ENCODE measurements around the gene UCMA.

The UCMA gene

GRCh38 chr10:13191362-13191761 is 42.8 kb downstream of the UCMA start:
- no peaks in the 10 kb centered on the region for H3K4me1 ChIP-seq (ENCODE audit: control insufficient read depth in 1 of 2, insufficient read depth in 2 of 2, low read length in 2 of 2)
- no peak overlapping the region for H3K27ac ChIP-seq (ENCODE audit: low read depth, low read length)
- peaks cover 0 to 2% of the 10 kb centered on the region in 2 donors for H3K36me3 ChIP-seq (ENCODE audit: control insufficient read depth in 1 of 2, insufficient read depth in 2 of 2, low read length in 2 of 2)
- H3K9ac ChIP-seq (ENCODE audit: low read depth in 1 of 2, low read length in 2 of 2), result no peak overlapping the region
- no peaks in the 10 kb centered on the region for H3K9me3 ChIP-seq (ENCODE audit: control insufficient read depth in 1 of 2, low read length in 2 of 2)
- no peak overlapping the region for H3K4me3 ChIP-seq (ENCODE audit: low read depth in 1 of 2, low read length in 2 of 2)
- no peaks in the 10 kb centered on the region for H3K27me3 ChIP-seq (ENCODE audit: control insufficient read depth in 1 of 2, insufficient read depth in 2 of 2, low read length in 2 of 2)

GRCh38 chr10:13190816-13191215 is 43.4 kb downstream of the UCMA start:
- no peaks in the 10 kb centered on the region for H3K9me3 ChIP-seq (ENCODE audit: control insufficient read depth in 1 of 2, low read length in 2 of 2)
- H3K27ac ChIP-seq (ENCODE audit: low read depth, low read length), result no peak overlapping the region
- H3K36me3 ChIP-seq (ENCODE audit: control insufficient read depth in 1 of 2, insufficient read depth in 2 of 2, low read length in 2 of 2), result peaks cover 0 to 2% of the 10 kb centered on the region in 2 donors
- no peak overlapping the region for H3K4me3 ChIP-seq (ENCODE audit: low read depth in 1 of 2, low read length in 2 of 2)
- H3K4me1 ChIP-seq (ENCODE audit: control insufficient read depth in 1 of 2, insufficient read depth in 2 of 2, low read length in 2 of 2), result no peaks in the 10 kb centered on the region
- H3K9ac ChIP-seq (ENCODE audit: low read depth in 1 of 2, low read length in 2 of 2), result no peak overlapping the region
- H3K27me3 ChIP-seq (ENCODE audit: control insufficient read depth in 1 of 2, insufficient read depth in 2 of 2, low read length in 2 of 2), result no peaks in the 10 kb centered on the region

GRCh38 chr10:13189961-13190360 is 44.2 kb downstream of the UCMA start:
- Histone ChIP-seq H3K9ac (ENCODE audit: low read depth in 1 of 2, low read length in 2 of 2) (no peak overlapping the region), H3K9me3 (ENCODE audit: control insufficient read depth in 1 of 2, low read length in 2 of 2) (no peaks in the 10 kb centered on the region), H3K27me3 (ENCODE audit: control insufficient read depth in 1 of 2, insufficient read depth in 2 of 2, low read length in 2 of 2) (no peaks in the 10 kb centered on the region), H3K27ac (ENCODE audit: low read depth, low read length) (no peak overlapping the region), H3K36me3 (ENCODE audit: control insufficient read depth in 1 of 2, insufficient read depth in 2 of 2, low read length in 2 of 2) (peaks cover 0 to 3% of the 10 kb centered on the region in 2 donors), H3K4me1 (ENCODE audit: control insufficient read depth in 1 of 2, insufficient read depth in 2 of 2, low read length in 2 of 2) (no peaks in the 10 kb centered on the region), H3K4me3 (ENCODE audit: low read depth in 1 of 2, low read length in 2 of 2) (no peak overlapping the region)

- Histone ChIP-seq H3K9ac (ENCODE audit: low read depth in 1 of 2, low read length in 2 of 2) (no peak overlapping the region), H3K27me3 (ENCODE audit: control insufficient read depth in 1 of 2, insufficient read depth in 2 of 2, low read length in 2 of 2) (no peaks in the 10 kb centered on the region), H3K4me3 (ENCODE audit: low read depth in 1 of 2, low read length in 2 of 2) (no peak overlapping the region), H3K9me3 (ENCODE audit: control insufficient read depth in 1 of 2, low read length in 2 of 2) (no peaks in the 10 kb centered on the region), H3K4me1 (ENCODE audit: control insufficient read depth in 1 of 2, insufficient read depth in 2 of 2, low read length in 2 of 2) (no peaks in the 10 kb centered on the region), H3K27ac (ENCODE audit: low read depth, low read length) (no peak overlapping the region), H3K36me3 (ENCODE audit: control insufficient read depth in 1 of 2, insufficient read depth in 2 of 2, low read length in 2 of 2) (peaks cover 0 to 6% of the 10 kb centered on the region in 2 donors)
Measured at GRCh38 chr10:13188593-13188992, 45.6 kb downstream of the UCMA start.

- Histone ChIP-seq H3K9me3 (ENCODE audit: control insufficient read depth in 1 of 2, low read length in 2 of 2) (no peaks in the 10 kb centered on the region), H3K4me3 (ENCODE audit: low read depth in 1 of 2, low read length in 2 of 2) (no peak overlapping the region), H3K27me3 (ENCODE audit: control insufficient read depth in 1 of 2, insufficient read depth in 2 of 2, low read length in 2 of 2) (no peaks in the 10 kb centered on the region), H3K36me3 (ENCODE audit: control insufficient read depth in 1 of 2, insufficient read depth in 2 of 2, low read length in 2 of 2) (peaks cover 0 to 6% of the 10 kb centered on the region in 2 donors), H3K9ac (ENCODE audit: low read depth in 1 of 2, low read length in 2 of 2) (no peak overlapping the region), H3K27ac (ENCODE audit: low read depth, low read length) (no peak overlapping the region), H3K4me1 (ENCODE audit: control insufficient read depth in 1 of 2, insufficient read depth in 2 of 2, low read length in 2 of 2) (no peaks in the 10 kb centered on the region)
Measured at GRCh38 chr10:13187135-13187534, 47.0 kb downstream of the UCMA start.

GRCh38 chr10:13184730-13185514 is 49.3 kb downstream of the UCMA start:
- H3K4me3 ChIP-seq (ENCODE audit: low read depth in 1 of 2, low read length in 2 of 2), result no peak overlapping the region
- H3K9me3 ChIP-seq (ENCODE audit: control insufficient read depth in 1 of 2, low read length in 2 of 2), result no peaks in the 10 kb centered on the region
- H3K4me1 ChIP-seq (ENCODE audit: control insufficient read depth in 1 of 2, insufficient read depth in 2 of 2, low read length in 2 of 2), result no peaks in the 10 kb centered on the region
- no peak overlapping the region for H3K27ac ChIP-seq (ENCODE audit: low read depth, low read length)
- H3K27me3 ChIP-seq (ENCODE audit: control insufficient read depth in 1 of 2, insufficient read depth in 2 of 2, low read length in 2 of 2), result no peaks in the 10 kb centered on the region
- H3K9ac ChIP-seq (ENCODE audit: low read depth in 1 of 2, low read length in 2 of 2), result no peak overlapping the region
- peaks cover 0 to 6% of the 10 kb centered on the region in 2 donors for H3K36me3 ChIP-seq (ENCODE audit: control insufficient read depth in 1 of 2, insufficient read depth in 2 of 2, low read length in 2 of 2)

- no peak overlapping the region for H3K9ac ChIP-seq (ENCODE audit: low read depth in 1 of 2, low read length in 2 of 2)
- no peak overlapping the region for H3K27ac ChIP-seq (ENCODE audit: low read depth, low read length)
- H3K27me3 ChIP-seq (ENCODE audit: control insufficient read depth in 1 of 2, insufficient read depth in 2 of 2, low read length in 2 of 2), result no peaks in the 10 kb centered on the region
- H3K4me3 ChIP-seq (ENCODE audit: low read depth in 1 of 2, low read length in 2 of 2), result no peak overlapping the region
- H3K4me1 ChIP-seq (ENCODE audit: control insufficient read depth in 1 of 2, insufficient read depth in 2 of 2, low read length in 2 of 2), result no peaks in the 10 kb centered on the region
- H3K36me3 ChIP-seq (ENCODE audit: control insufficient read depth in 1 of 2, insufficient read depth in 2 of 2, low read length in 2 of 2), result peaks cover 0 to 6% of the 10 kb centered on the region in 2 donors
- H3K9me3 ChIP-seq (ENCODE audit: control insufficient read depth in 1 of 2, low read length in 2 of 2), result no peaks in the 10 kb centered on the region
Measured at GRCh38 chr10:13184276-13184675, 49.9 kb downstream of the UCMA start.

- H3K9me3 ChIP-seq (ENCODE audit: control insufficient read depth in 1 of 2, low read length in 2 of 2), result no peaks in the 10 kb centered on the region
- no peaks in the 10 kb centered on the region for H3K4me1 ChIP-seq (ENCODE audit: control insufficient read depth in 1 of 2, insufficient read depth in 2 of 2, low read length in 2 of 2)
- H3K27me3 ChIP-seq (ENCODE audit: control insufficient read depth in 1 of 2, insufficient read depth in 2 of 2, low read length in 2 of 2), result no peaks in the 10 kb centered on the region
- H3K27ac ChIP-seq (ENCODE audit: low read depth, low read length), result no peak overlapping the region
- peaks cover 0 to 4% of the 10 kb centered on the region in 2 donors for H3K36me3 ChIP-seq (ENCODE audit: control insufficient read depth in 1 of 2, insufficient read depth in 2 of 2, low read length in 2 of 2)
- no peak overlapping the region for H3K9ac ChIP-seq (ENCODE audit: low read depth in 1 of 2, low read length in 2 of 2)
- H3K4me3 ChIP-seq (ENCODE audit: low read depth in 1 of 2, low read length in 2 of 2), result no peak overlapping the region
Measured at GRCh38 chr10:13183625-13184024, 50.5 kb downstream of the UCMA start.

- H3K27ac ChIP-seq (ENCODE audit: low read depth, low read length), result no peak overlapping the region
- peaks cover 0 to 3% of the 10 kb centered on the region in 2 donors for H3K36me3 ChIP-seq (ENCODE audit: control insufficient read depth in 1 of 2, insufficient read depth in 2 of 2, low read length in 2 of 2)
- no peaks in the 10 kb centered on the region for H3K9me3 ChIP-seq (ENCODE audit: control insufficient read depth in 1 of 2, low read length in 2 of 2)
- H3K4me1 ChIP-seq (ENCODE audit: control insufficient read depth in 1 of 2, insufficient read depth in 2 of 2, low read length in 2 of 2), result no peaks in the 10 kb centered on the region
- no peak overlapping the region for H3K9ac ChIP-seq (ENCODE audit: low read depth in 1 of 2, low read length in 2 of 2)
- H3K4me3 ChIP-seq (ENCODE audit: low read depth in 1 of 2, low read length in 2 of 2), result no peak overlapping the region
- no peaks in the 10 kb centered on the region for H3K27me3 ChIP-seq (ENCODE audit: control insufficient read depth in 1 of 2, insufficient read depth in 2 of 2, low read length in 2 of 2)
Measured at GRCh38 chr10:13182424-13182823, 51.8 kb downstream of the UCMA start.

- no peaks in the 10 kb centered on the region for H3K27me3 ChIP-seq (ENCODE audit: control insufficient read depth in 1 of 2, insufficient read depth in 2 of 2, low read length in 2 of 2)
- H3K36me3 ChIP-seq (ENCODE audit: control insufficient read depth in 1 of 2, insufficient read depth in 2 of 2, low read length in 2 of 2), result peaks cover 0 to 3% of the 10 kb centered on the region in 2 donors
- no peaks in the 10 kb centered on the region for H3K9me3 ChIP-seq (ENCODE audit: control insufficient read depth in 1 of 2, low read length in 2 of 2)
- H3K27ac ChIP-seq (ENCODE audit: low read depth, low read length), result no peak overlapping the region
- no peak overlapping the region for H3K4me3 ChIP-seq (ENCODE audit: low read depth in 1 of 2, low read length in 2 of 2)
- no peak overlapping the region for H3K9ac ChIP-seq (ENCODE audit: low read depth in 1 of 2, low read length in 2 of 2)
- no peaks in the 10 kb centered on the region for H3K4me1 ChIP-seq (ENCODE audit: control insufficient read depth in 1 of 2, insufficient read depth in 2 of 2, low read length in 2 of 2)
Measured at GRCh38 chr10:13180788-13181187, 53.4 kb downstream of the UCMA start.
